WTC11 (cell line): Measurements from ENCODE around the gene RBM18. TPM values are rescaled to one million over a fixed set of nuclear protein-coding genes. Genes with fewer than 3 reads are reported as not detected.

Experiments
- ATAC-seq: fragments of 200-7000 bp; cut with Tn5 transposase; 2 replicates; pipeline ENCODE4 v1.10.0; 2021; ENCODE audit warnings: mild to moderate bottlenecking, moderate library complexity
- CTCF ChIA-PET: fragments of 300-600 bp; sonication (Branson Sonifier 250); formaldehyde crosslinking; loops from one replicate; lab custom pipeline; 2021; ENCODE audit warnings: antibody characterized with exemption; lab: Charles Lee
- POLR2A ChIA-PET: fragments of 350-600 bp; sonication (Branson Sonifier 250); formaldehyde crosslinking; loops from one replicate; lab custom pipeline; 2021; ENCODE audit warnings: antibody characterized with exemption; lab: Charles Lee
- DNase-seq: peaks from one replicate; pipeline ENCODE4 v3.0.0; 2021; ENCODE audit warnings: low spot score
- H3K27ac Mint-ChIP-seq: 2 replicates; pipeline ENCODE4 v1.8.0; 2021; ENCODE audit warnings: mixed read lengths
- H3K27me3 Mint-ChIP-seq: 2 replicates; pipeline ENCODE4 v1.8.0; 2021; ENCODE audit warnings: low read depth, mild to moderate bottlenecking, moderate library complexity, mixed read lengths
- H3K36me3 Mint-ChIP-seq: 2 replicates; pipeline ENCODE4 v1.8.0; 2021; ENCODE audit warnings: mixed read lengths
- H3K4me1 Mint-ChIP-seq: 2 replicates; pipeline ENCODE4 v1.8.0; 2022; ENCODE audit warnings: mixed read lengths
- H3K4me3 Mint-ChIP-seq: 2 replicates; pipeline ENCODE4 v1.8.0; 2021; ENCODE audit warnings: mild to moderate bottlenecking, moderate library complexity, mixed read lengths
- H3K9me3 Mint-ChIP-seq: 2 replicates; pipeline ENCODE4 v1.8.0; 2021; ENCODE audit warnings: mixed read lengths
- CDX4 ChIP-seq: fragments of 250-450 bp; sonication (Bioruptor Pico); IDR thresholded peaks from 2 replicates; pipeline ENCODE4 v1.9.0; 2021; ENCODE audit warnings: moderate library complexity, mild to moderate bottlenecking, inconsistent platforms, borderline replicate concordance
- CREB1 ChIP-seq: sonication (generic); formaldehyde crosslinking; IDR thresholded peaks from 2 replicates; pipeline ENCODE4 v1.8.0; 2023; ENCODE audit warnings: mild to moderate bottlenecking, missing genetic modification reagents
- ERG ChIP-seq: fragments of 250-450 bp; sonication (Bioruptor Pico); IDR thresholded peaks from 2 replicates; pipeline ENCODE4 v1.8.0; 2021; ENCODE audit warnings: mild to moderate bottlenecking
- ESRRA ChIP-seq: sonication (generic); formaldehyde crosslinking; IDR thresholded peaks from 2 replicates; pipeline ENCODE4 v1.8.1; 2022; ENCODE audit warnings: mild to moderate bottlenecking, missing genetic modification reagents, borderline replicate concordance
- ETV6 ChIP-seq: sonication (generic); formaldehyde crosslinking; IDR thresholded peaks from 2 replicates; pipeline ENCODE4 v1.8.1; 2022; ENCODE audit warnings: mild to moderate bottlenecking, missing genetic modification reagents
- FOXK1 ChIP-seq: sonication (generic); formaldehyde crosslinking; IDR thresholded peaks from 2 replicates; pipeline ENCODE4 v1.8.0; 2022; ENCODE audit warnings: mild to moderate bottlenecking, moderate library complexity, missing genetic modification reagents
- HMGA2 ChIP-seq: fragments of 250-450 bp; sonication (Bioruptor Pico); IDR thresholded peaks from 2 replicates; pipeline ENCODE4 v1.4.0; 2021; ENCODE audit warnings: mild to moderate bottlenecking, moderate library complexity
- SOX15 ChIP-seq: fragments of 250-450 bp; sonication (Bioruptor Pico); IDR thresholded peaks from 2 replicates; pipeline ENCODE4 v1.9.0; 2021; ENCODE audit warnings: mild to moderate bottlenecking
- ZNF263 ChIP-seq: sonication (generic); formaldehyde crosslinking; IDR thresholded peaks from 2 replicates; pipeline ENCODE4 v1.8.1; 2022; ENCODE audit warnings: low read depth, mild to moderate bottlenecking, moderate library complexity, missing genetic modification reagents
- ZNF281 ChIP-seq: sonication (generic); formaldehyde crosslinking; IDR thresholded peaks from 2 replicates; pipeline ENCODE4 v1.8.0; 2023; ENCODE audit warnings: mild to moderate bottlenecking, missing genetic modification reagents
- ZNF317 ChIP-seq: sonication (generic); formaldehyde crosslinking; IDR thresholded peaks from 2 replicates; pipeline ENCODE4 v1.8.1; 2023; ENCODE audit warnings: low read depth, mild to moderate bottlenecking, moderate library complexity, missing genetic modification reagents, borderline replicate concordance
- ZNF396 ChIP-seq: fragments of 250-450 bp; sonication (Bioruptor Pico); IDR thresholded peaks from 2 replicates; pipeline ENCODE4 v1.8.0; 2021; ENCODE audit warnings: mild to moderate bottlenecking, moderate library complexity, borderline replicate concordance
- ZNF416 ChIP-seq: fragments of 250-450 bp; sonication (Bioruptor Pico); IDR thresholded peaks from 2 replicates; pipeline ENCODE4 v1.9.0; 2021; ENCODE audit warnings: mild to moderate bottlenecking, inconsistent platforms
- ZNF512 ChIP-seq: sonication (generic); formaldehyde crosslinking; IDR thresholded peaks from 2 replicates; pipeline ENCODE4 v1.8.1; 2022; ENCODE audit warnings: missing genetic modification reagents, borderline replicate concordance
- ZNF532 ChIP-seq: fragments of 250-450 bp; sonication (Bioruptor Pico); IDR thresholded peaks from 2 replicates; pipeline ENCODE4 v1.9.0; 2021; ENCODE audit warnings: mild to moderate bottlenecking, borderline replicate concordance
- total RNA-seq: library from RNA; stranded (reverse); gene quantifications from 3 replicates; pipeline ENCODE4 v1.2.3, GENCODE V29; 2021

RBM18 gene
- total RNA-seq, 1 experiment from 2014 or later, result 11.4 TPM

- H3K36me3 Mint-ChIP-seq, result peaks cover 10% of the 10 kb centered on the region
- ATAC-seq (no peak), DNase-seq (no peak)
- no peak overlapping the region for H3K4me3 Mint-ChIP-seq
- CTCF ChIA-PET, result interaction anchor here (1.6 to 3.0 kb wide), 2 partner anchors 9 to 101 kb away, joined by 4 to 15 read pairs; no protein-coding TSS in a partner anchor
- H3K4me1 Mint-ChIP-seq, result peaks cover 67% of the 10 kb centered on the region
- H3K27me3 Mint-ChIP-seq, result peaks cover 100% of the 10 kb centered on the region
- no peak for TF ChIP-seq ZNF263 (CRISPR knock-in tag)
- no peak for TF ChIP-seq SOX15 (CRISPR knock-in tag)
- TF ChIP-seq ZNF532 (CRISPR knock-in tag), result no peak
- TF ChIP-seq ESRRA (CRISPR knock-in tag), result no peak
- TF ChIP-seq ZNF512 (CRISPR knock-in tag), result no peak
- TF ChIP-seq ZNF281 (CRISPR knock-in tag), result no peak
- TF ChIP-seq CREB1 (CRISPR knock-in tag), result no peak
- no peak for TF ChIP-seq ZNF317 (CRISPR knock-in tag)
- TF ChIP-seq FOXK1 (CRISPR knock-in tag), result no peak
- TF ChIP-seq ZNF396 (CRISPR knock-in tag), result no peak
- no peak for TF ChIP-seq CDX4
- TF ChIP-seq ERG (CRISPR knock-in tag), result no peak
- TF ChIP-seq ETV6 (CRISPR knock-in tag), result no peak
- no peak for TF ChIP-seq HMGA2 (CRISPR knock-in tag)
- TF ChIP-seq ZNF416 (CRISPR knock-in tag), result no peak
- no peaks in the 10 kb centered on the region for H3K9me3 Mint-ChIP-seq
- no peak overlapping the region for H3K27ac Mint-ChIP-seq
- POLR2A ChIA-PET, result no interaction called here
Observed at GRCh38 chr9:122222791-122223190, 41.8 kb downstream of the RBM18 start.
